ENCODE data around the gene CCDC27.

DNA sequence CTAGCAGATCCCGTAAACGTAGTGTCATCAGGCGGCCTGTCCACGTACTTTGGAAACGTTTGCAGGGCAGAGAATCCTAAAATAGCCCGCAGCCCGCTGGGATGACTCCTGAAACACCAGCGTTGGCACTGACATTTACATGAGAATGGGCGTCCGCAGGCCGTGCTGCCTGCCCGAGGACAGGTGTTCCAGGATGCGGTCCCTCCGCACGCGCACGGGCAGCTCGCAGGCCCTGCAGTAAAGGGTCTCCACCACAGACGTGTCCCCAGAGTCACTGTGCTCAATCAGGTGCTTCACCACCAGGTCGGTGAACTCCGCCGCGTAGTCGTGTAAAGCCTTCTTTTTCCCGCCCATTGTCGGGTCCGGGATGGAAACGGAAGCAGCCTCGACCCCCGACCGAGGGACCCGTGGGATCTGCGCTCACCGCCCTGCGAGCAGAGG lies 5.8 kb upstream of the CCDC27 start:
- TF ChIP-seq, protein P1, sequence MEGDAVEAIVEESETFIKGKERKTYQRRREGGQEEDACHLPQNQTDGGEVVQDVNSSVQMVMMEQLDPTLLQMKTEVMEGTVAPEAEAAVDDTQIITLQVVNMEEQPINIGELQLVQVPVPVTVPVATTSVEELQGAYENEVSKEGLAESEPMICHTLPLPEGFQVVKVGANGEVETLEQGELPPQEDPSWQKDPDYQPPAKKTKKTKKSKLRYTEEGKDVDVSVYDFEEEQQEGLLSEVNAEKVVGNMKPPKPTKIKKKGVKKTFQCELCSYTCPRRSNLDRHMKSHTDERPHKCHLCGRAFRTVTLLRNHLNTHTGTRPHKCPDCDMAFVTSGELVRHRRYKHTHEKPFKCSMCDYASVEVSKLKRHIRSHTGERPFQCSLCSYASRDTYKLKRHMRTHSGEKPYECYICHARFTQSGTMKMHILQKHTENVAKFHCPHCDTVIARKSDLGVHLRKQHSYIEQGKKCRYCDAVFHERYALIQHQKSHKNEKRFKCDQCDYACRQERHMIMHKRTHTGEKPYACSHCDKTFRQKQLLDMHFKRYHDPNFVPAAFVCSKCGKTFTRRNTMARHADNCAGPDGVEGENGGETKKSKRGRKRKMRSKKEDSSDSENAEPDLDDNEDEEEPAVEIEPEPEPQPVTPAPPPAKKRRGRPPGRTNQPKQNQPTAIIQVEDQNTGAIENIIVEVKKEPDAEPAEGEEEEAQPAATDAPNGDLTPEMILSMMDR (IDR thresholded peaks at IDR 0.05) = no peak
- TF ChIP-seq POLR2A (IDR thresholded peaks at IDR 0.05) = no peak
